ENCODE data around the gene FREY1. TPM values are rescaled to one million over a fixed set of nuclear protein-coding genes. Genes with fewer than 3 reads are reported as not detected.

FREY1 gene
- total RNA-seq, 4 donors from 2014 or later = 4.9 TPM; not detected in 3

DNA sequence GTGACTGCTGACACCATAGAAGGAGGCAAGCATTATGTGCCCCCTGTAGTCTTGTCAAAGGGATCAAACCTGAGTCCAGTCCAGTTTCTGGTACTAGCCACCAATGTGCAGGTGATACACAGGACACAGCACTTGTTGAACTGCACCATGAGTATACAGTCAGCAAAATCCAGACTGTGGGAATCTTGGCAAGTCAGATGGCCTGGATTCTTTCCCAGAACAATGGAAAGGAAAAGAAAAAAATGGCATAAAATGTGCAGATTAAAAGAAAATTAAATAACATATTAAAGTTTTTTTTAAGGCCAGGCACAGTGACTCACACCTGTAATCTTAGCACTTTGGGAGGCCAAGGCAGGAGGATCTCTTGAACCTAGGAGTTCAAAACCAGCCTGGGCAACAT lies 43.0 kb downstream of the FREY1 start:
- Histone ChIP-seq H3K9me3 (no peaks in the 10 kb centered on the region), H3K27me3 (no peaks in the 10 kb centered on the region), H3K36me3 (peaks cover 0 to 87% (median 0%) of the 10 kb centered on the region in 3 donors), H3K4me1 (peaks cover 0 to 14% (median under 1%) of the 10 kb centered on the region in 4 donors), H3K27ac (no peak overlapping the region), H3K4me3 (no peak overlapping the region)
- no peak for DNase-seq
- no peak for TF ChIP-seq POLR2A (IDR thresholded peaks at IDR 0.05)
- TF ChIP-seq, protein P1, sequence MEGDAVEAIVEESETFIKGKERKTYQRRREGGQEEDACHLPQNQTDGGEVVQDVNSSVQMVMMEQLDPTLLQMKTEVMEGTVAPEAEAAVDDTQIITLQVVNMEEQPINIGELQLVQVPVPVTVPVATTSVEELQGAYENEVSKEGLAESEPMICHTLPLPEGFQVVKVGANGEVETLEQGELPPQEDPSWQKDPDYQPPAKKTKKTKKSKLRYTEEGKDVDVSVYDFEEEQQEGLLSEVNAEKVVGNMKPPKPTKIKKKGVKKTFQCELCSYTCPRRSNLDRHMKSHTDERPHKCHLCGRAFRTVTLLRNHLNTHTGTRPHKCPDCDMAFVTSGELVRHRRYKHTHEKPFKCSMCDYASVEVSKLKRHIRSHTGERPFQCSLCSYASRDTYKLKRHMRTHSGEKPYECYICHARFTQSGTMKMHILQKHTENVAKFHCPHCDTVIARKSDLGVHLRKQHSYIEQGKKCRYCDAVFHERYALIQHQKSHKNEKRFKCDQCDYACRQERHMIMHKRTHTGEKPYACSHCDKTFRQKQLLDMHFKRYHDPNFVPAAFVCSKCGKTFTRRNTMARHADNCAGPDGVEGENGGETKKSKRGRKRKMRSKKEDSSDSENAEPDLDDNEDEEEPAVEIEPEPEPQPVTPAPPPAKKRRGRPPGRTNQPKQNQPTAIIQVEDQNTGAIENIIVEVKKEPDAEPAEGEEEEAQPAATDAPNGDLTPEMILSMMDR (IDR thresholded peaks at IDR 0.05) = no peak

DNA sequence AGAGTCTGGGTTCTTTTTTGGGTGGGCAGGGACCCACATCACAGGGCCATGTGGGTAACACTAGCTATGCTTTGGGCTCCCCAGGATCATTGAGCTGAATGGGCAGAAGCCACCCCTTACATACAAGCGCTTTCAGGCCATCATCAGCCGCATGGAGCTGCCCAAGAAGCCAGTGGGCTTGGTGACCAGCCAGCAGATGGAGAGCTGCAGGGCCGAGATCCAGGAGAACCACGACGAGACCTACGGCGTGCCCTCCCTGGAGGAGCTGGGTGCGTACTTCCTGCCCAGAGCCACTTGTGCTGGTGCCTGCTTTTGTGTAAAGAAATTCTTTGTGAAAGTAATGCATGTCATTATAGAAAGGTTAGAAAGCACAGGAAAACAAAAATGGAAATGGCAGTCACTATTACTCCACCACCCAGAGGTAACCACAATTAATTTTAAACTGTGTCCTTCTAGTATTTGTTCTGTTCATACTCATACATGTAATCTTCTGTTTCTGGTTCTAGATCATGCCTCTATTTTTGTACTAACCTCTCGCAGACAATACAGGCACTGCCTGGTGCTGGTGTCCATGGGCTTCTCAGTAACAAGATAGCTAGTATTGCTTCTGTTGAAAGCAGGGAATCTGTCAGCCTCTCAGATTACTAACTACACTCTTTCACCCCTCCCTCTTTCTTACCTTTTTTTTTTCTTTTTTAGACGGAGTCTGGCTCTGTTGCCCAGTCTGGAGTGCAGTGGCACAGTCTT lies 46.1 kb downstream of the FREY1 start:
- Histone ChIP-seq H3K4me3 (no peak overlapping the region), H3K36me3 (peaks cover 0 to 70% (median 0%) of the 10 kb centered on the region in 3 donors), H3K9me3 (no peaks in the 10 kb centered on the region), H3K4me1 (peaks cover 0 to 40% (median 6%) of the 10 kb centered on the region in 4 donors), H3K27ac (peak overlapping the region in 1 of 4 donors; percentile 76), H3K27me3 (no peaks in the 10 kb centered on the region)
- no peak for TF ChIP-seq POLR2A (IDR thresholded peaks at IDR 0.05)
- TF ChIP-seq, protein P1 (IDR thresholded peaks at IDR 0.05) = no peak
- no peak for DNase-seq

DNA sequence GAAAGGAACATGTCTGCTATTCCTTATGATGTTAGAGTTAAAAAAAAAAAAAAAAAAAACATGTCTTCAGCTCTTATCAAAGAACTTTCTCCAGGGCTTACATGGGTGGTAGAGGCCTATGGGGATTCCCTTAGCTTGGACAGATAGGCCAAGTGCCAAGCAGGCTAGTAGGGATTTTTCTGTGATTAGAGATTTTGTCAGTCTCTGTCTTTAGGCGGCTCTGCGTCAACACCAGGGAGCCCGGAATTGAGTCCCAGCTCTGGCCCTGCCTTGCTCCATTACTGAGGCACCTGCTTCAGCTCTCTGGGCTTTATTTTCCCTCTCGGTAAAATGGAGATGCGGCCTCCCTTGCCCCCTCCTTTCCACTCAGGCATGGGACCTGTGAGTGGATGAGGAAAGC lies 46.7 kb downstream of the FREY1 start:
- Histone ChIP-seq H3K9me3 (no peaks in the 10 kb centered on the region), H3K4me3 (no peak overlapping the region), H3K27ac (peak overlapping the region in 3 of 4 donors; percentile 47 to 80 (median 76)), H3K27me3 (no peaks in the 10 kb centered on the region), H3K4me1 (peaks cover 0 to 46% (median 6%) of the 10 kb centered on the region in 4 donors), H3K36me3 (peaks cover 0 to 65% (median 0%) of the 10 kb centered on the region in 3 donors)
- DNase-seq = no peak
- TF ChIP-seq, protein P1 (IDR thresholded peaks at IDR 0.05) = no peak

DNA sequence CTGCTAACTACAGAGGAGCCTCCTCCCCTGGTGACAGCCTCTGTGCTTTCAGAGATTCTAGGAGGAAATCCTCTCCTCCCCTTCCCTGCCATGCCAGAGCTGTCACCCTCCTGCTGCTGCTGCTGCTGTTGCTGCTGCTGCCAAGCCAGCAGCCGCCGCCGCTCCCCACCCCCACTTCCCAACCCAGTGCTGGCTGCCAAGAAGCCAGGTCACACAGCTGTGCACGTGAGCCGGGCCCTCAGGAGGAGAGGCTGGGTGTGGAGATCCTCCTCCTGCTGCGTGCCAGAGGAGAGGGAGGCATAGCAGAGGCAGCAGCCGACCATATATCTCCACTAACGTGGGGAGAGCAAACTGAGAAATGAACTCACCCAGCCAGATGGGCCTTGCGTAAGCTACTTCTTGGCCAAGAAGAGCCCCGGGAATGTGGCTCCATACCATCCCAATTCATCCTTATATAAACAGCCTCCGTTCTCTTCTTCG lies 47.4 kb downstream of the FREY1 start:
- Histone ChIP-seq H3K9me3 (no peaks in the 10 kb centered on the region), H3K27ac (peak overlapping the region; percentile 27 to 80 (median 68)), H3K36me3 (peaks cover 0 to 59% (median 0%) of the 10 kb centered on the region in 3 donors), H3K27me3 (no peaks in the 10 kb centered on the region), H3K4me3 (no peak overlapping the region), H3K4me1 (peaks cover 0 to 52% (median 6%) of the 10 kb centered on the region in 4 donors)
- peak in 1 of 2 donors; percentile 43 for TF ChIP-seq POLR2A (IDR thresholded peaks at IDR 0.05)
- TF ChIP-seq, protein P1 (IDR thresholded peaks at IDR 0.05) = no peak
- peak; percentile 37 to 95 (median 92) for DNase-seq

DNA sequence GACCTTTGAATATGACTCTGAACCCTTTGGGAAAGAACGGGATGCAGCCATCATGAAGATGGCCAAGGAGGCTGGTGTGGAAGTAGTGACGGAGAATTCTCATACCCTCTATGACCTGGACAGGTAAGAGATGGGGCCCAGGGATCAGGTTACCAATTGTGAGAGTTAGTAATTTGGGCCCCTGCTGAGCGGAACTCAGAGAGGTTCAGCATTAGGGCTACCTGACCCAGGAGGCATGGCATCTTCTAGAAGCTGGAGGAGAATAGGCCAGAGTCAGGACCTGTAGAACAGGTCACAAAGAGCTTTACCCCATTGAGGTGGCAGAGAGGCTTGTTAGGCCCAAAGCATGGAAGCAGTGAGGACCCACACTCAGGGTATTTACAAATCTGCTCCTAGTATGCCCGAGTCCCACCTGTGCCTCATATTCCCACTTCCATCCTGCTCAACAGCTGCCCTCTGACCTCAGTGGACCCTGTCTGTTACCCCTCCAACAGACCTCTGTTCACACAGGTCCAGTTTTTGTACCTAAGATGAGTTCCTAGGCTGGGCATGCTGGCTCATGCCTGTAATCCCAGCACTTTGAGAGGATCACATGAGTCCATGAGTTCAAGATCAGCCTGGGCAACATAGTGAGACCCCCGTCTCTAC lies 48.2 kb downstream of the FREY1 start:
- Histone ChIP-seq H3K9me3 (no peaks in the 10 kb centered on the region), H3K27me3 (no peaks in the 10 kb centered on the region), H3K4me1 (peaks cover 2 to 58% (median 6%) of the 10 kb centered on the region in 4 donors), H3K4me3 (no peak overlapping the region), H3K36me3 (peaks cover 0 to 50% (median 0%) of the 10 kb centered on the region in 3 donors), H3K27ac (peak overlapping the region; percentile 27 to 80 (median 68))
- no peak for DNase-seq
- TF ChIP-seq, protein P1 (IDR thresholded peaks at IDR 0.05) = no peak

Measured in Peyer's patch (tissue), 4 donors.